Transverse colon (tissue), 4 donors: ENCODE data around the gene BMP4. TPM values are rescaled to one million over a fixed set of nuclear protein-coding genes. Genes with fewer than 3 reads are reported as not detected.

Experiments used
- DNase-seq: peaks from one replicate; pipeline ENCODE4 v3.0.0-alpha.2; 2019
- H3K27ac ChIP-seq, 4 donors: fragments of 200-600 bp; sonication (generic); 2 replicates each; pipeline ENCODE4 v1.5.1; 2016 to 2018; ENCODE audit warnings: inconsistent platforms in 4 of 4
- H3K27me3 ChIP-seq: fragments of 200-600 bp; sonication (generic); 2 replicates; pipeline ENCODE4 v1.5.1; 2017; ENCODE audit warnings: inconsistent platforms
- H3K36me3 ChIP-seq, 4 donors: fragments of 200-600 bp; sonication (generic); 2 replicates each; pipeline ENCODE4 v1.5.1; 2017 to 2019; ENCODE audit warnings: inconsistent platforms in 4 of 4
- H3K4me1 ChIP-seq, 4 donors: fragments of 200-600 bp; sonication (generic); 2 replicates each; pipeline ENCODE4 v1.5.1; 2017 to 2020; ENCODE audit warnings: inconsistent platforms in 4 of 4
- H3K4me3 ChIP-seq, 4 donors: fragments of 200-600 bp; sonication (generic); 1 replicate in 1 of 4; 2 replicates in 3 of 4; pipeline versions ENCODE4 v1.5.1 to v1.6.1; 2017 to 2019; ENCODE audit warnings: inconsistent platforms in 4 of 4
- H3K9me3 ChIP-seq, 2 donors: fragments of 200-600 bp; sonication (generic); 2 replicates each; pipeline ENCODE4 v1.5.1; 2017 to 2019; ENCODE audit warnings: inconsistent platforms in 2 of 2
- CTCF ChIP-seq, 5 experiments: fragments of 200-600 bp in 3 of 5; fragments of 450-650 bp in 2 of 5; sonication (generic) in 3 of 5; IDR thresholded peaks; 1 replicate in 2 of 5; 2 replicates in 3 of 5; pipeline ENCODE4 v1.5.1; 2016 to 2017; ENCODE audit warnings: antibody characterized with exemption in 5 of 5, inconsistent platforms in 3 of 5, mild to moderate bottlenecking in 2 of 5, moderate library complexity in 1 of 5
- EP300 ChIP-seq: sonication (generic); formaldehyde crosslinking; IDR thresholded peaks from one replicate; pipeline ENCODE4 v1.6.1; 2017; ENCODE audit warnings: antibody characterized with exemption, low read depth
- POLR2A ChIP-seq: fragments of 450-650 bp; IDR thresholded peaks from one replicate; pipeline ENCODE4 v1.6.1; 2016; ENCODE audit warnings: antibody characterized with exemption, mild to moderate bottlenecking, moderate library complexity
- POLR2AphosphoS5 ChIP-seq, 3 donors: sonication (generic); formaldehyde crosslinking; IDR thresholded peaks; one replicate each; pipeline ENCODE4 v1.6.1; 2016; ENCODE audit warnings: antibody characterized with exemption in 3 of 3
- WGBS, 2 donors: methylation state at CpG; one replicate each; pipeline ENCODE4 v1.1.5; 2018; ENCODE audit warnings: low coverage in 1 of 2; 5-methylcytosine and 5-hydroxymethylcytosine counted together
- in situ Hi-C, 4 donors: fragments of 200-750 bp; cut with MboI; loops; one replicate each; pipeline versions ENCODE4 v1.15.0 to v1.15.1; 2017; ENCODE audit warnings: low sequenced_read_pairs in 3 of 4, low pct_ligation_motif_present in 1 of 4, low pct_unique_long_range_greater_than_20kb in 1 of 4
- intact Hi-C: fragments of 100-400 bp; cut with DNase I; formaldehyde crosslinking; loops from one replicate; pipeline ENCODE4 v1.15.1; 2023; ENCODE audit warnings: low total_unique reads
- total RNA-seq, 4 donors: library from RNA; depleted of rRNA; stranded (reverse); fragments of >200 nt; gene quantifications; one replicate each; pipeline ENCODE4 v1.1.0, GENCODE V29; 2016

Gene BMP4
- total RNA-seq, 4 donors from 2014 or later = 7.2 to 56.5 (median 12.4) TPM

GRCh38 chr14:53962953-53963319 is 6.3 kb upstream of the BMP4 start:
- Histone ChIP-seq H3K27me3 (peaks cover 32% of the 10 kb centered on the region), H3K36me3 (no peaks in the 10 kb centered on the region), H3K4me3 (peak overlapping the region in 2 of 4 donors; percentile 17 to 37), H3K4me1 (peaks cover 0 to 12% (median 3%) of the 10 kb centered on the region in 4 donors), H3K9me3 (no peaks in the 10 kb centered on the region), H3K27ac (no peak overlapping the region)
- in situ Hi-C loops = loop anchor here in 1 of 4 donors (25.0 kb wide), 1 partner anchor 374 kb away; no protein-coding TSS in a partner anchor
- 46 to 60% methylated on average over 1 to 6 of the region's 6 CpGs for WGBS, 2 donors
- intact Hi-C loops = no loop called here
- TF ChIP-seq EP300 (no peak), CTCF (IDR thresholded peaks at IDR 0.05) (no peak), POLR2A (no peak), POLR2AphosphoS5 (IDR thresholded peaks at IDR 0.05) (no peak)
- DNase-seq = no peak

GRCh38 chr14:53958628-53959027 is 2.0 kb upstream of the BMP4 start:
- no peaks in the 10 kb centered on the region for H3K36me3 ChIP-seq
- H3K27me3 ChIP-seq = peaks cover 56% of the 10 kb centered on the region
- WGBS, 2 donors = 79 to 84% methylated on average over 2 of the region's 2 CpGs

GRCh38 chr14:53957739-53958138 is 1.1 kb upstream of the BMP4 start:
- Histone ChIP-seq H3K27ac (no peak overlapping the region), H3K27me3 (peaks cover 49% of the 10 kb centered on the region), H3K9me3 (no peaks in the 10 kb centered on the region), H3K36me3 (no peaks in the 10 kb centered on the region), H3K4me3 (no peak overlapping the region), H3K4me1 (peaks cover 4 to 34% (median 28%) of the 10 kb centered on the region in 4 donors)
- intact Hi-C loops = loop anchor here (10.0 kb wide), 1 partner anchor 217 kb away; no protein-coding TSS in a partner anchor
- DNase-seq = no peak
- in situ Hi-C loops = loop anchor here in 1 of 4 donors (25.0 kb wide), 1 partner anchor 380 kb away; no protein-coding TSS in a partner anchor
- TF ChIP-seq POLR2A (no peak), POLR2AphosphoS5 (IDR thresholded peaks at IDR 0.05) (no peak), EP300 (no peak), CTCF (IDR thresholded peaks at IDR 0.05) (no peak)

More at GRCh38 chr14:53958628-53959027, 2.0 kb upstream of the BMP4 start:
- TF ChIP-seq CTCF (IDR thresholded peaks at IDR 0.05) (no peak), POLR2A (no peak), EP300 (no peak), POLR2AphosphoS5 (IDR thresholded peaks at IDR 0.05) (no peak)
- H3K9me3 ChIP-seq = no peaks in the 10 kb centered on the region
- no peak overlapping the region for H3K27ac ChIP-seq
- in situ Hi-C loops = loop anchor here in 1 of 4 donors (25.0 kb wide), 1 partner anchor 379 kb away; no protein-coding TSS in a partner anchor
- H3K4me1 ChIP-seq = peaks cover 4 to 38% (median 30%) of the 10 kb centered on the region in 4 donors
- intact Hi-C loops = loop anchor here (10.0 kb wide), 1 partner anchor 216 kb away; no protein-coding TSS in a partner anchor
- no peak for DNase-seq
- no peak overlapping the region for H3K4me3 ChIP-seq

- Histone ChIP-seq H3K36me3 (no peaks in the 10 kb centered on the region), H3K4me1 (peaks cover 4 to 43% (median 34%) of the 10 kb centered on the region in 4 donors), H3K9me3 (no peaks in the 10 kb centered on the region), H3K27ac (peak overlapping the region; percentile 80 to 89 (median 83)), H3K27me3 (peaks cover 42% of the 10 kb centered on the region), H3K4me3 (peak overlapping the region; percentile 13 to 59 (median 54))
- in situ Hi-C loops = loop anchor here in 1 of 4 donors (25.0 kb wide), 1 partner anchor 381 kb away; no protein-coding TSS in a partner anchor
- TF ChIP-seq EP300 (no peak), POLR2A (no peak), POLR2AphosphoS5 (IDR thresholded peaks at IDR 0.05) (peak in 2 of 3 donors; percentile 11 to 34)
- peak; percentile 62 for DNase-seq
- intact Hi-C loops = loop anchor here (10.0 kb wide), 1 partner anchor 219 kb away; no protein-coding TSS in a partner anchor
- 0 to 6% methylated on average over 7 to 47 of the region's 52 CpGs for WGBS, 2 donors
Measured at GRCh38 chr14:53955671-53956426, 776 bp downstream of the BMP4 start.
